ENCODE measurements around the gene KCTD1.
A peak's percentile ranks its signal among the peaks of the same experiment; 100 is the strongest.

The KCTD1 gene

DNA sequence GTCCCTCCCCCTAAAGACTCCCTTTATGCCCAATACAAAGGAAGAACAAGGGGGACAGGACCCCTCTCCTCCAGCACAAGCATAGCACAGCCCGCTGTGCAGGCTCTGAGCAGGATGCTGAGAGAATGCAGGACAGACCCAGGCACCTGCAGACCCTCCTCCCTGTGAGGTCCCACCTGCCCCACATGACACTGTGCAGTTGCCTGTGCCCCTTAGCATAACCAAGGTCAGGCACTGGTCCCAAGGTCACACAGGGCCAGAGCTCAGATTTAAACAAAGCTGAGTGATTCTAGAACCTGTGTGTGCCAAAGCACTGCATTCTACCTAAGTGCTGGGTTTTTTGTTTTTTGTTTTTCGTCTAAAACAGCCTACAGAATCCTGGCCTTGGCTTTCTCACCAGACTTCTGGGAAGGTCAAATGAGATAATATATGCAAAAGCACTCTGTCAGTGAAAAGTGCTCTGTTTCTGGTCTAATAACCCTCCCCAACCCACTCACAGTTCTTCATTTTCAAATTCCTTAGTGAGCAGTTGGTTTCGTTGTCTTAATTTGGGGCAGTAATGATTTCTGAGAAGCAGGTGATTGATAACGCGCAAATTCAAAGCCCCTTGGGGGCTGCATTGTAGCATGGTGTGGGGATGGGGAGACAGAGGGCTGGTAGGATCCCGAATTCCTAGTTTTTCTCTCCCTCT lies 125.7 kb downstream of the KCTD1 start:
- DNase-seq: no peak

DNA sequence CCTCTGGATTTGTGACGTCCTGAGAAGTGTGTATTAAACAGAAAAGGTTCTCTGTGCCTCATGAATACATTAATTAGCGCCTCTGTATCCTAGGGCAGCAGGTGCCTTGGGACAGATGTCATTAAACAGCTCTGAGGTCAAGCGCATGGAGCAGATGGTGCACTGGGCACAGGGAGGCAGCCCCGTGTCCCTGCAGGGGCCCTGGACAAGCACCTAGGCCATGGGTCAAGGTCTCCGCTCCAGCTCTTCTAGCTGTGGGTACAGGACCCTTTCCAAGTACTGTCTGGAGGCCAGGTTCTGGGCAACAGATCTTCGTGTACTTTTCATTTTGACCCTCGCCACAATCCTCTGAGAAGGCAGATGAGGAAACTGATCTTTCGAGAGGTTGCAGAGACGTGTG lies 126.4 kb downstream of the KCTD1 start:
- no peak for DNase-seq

DNA sequence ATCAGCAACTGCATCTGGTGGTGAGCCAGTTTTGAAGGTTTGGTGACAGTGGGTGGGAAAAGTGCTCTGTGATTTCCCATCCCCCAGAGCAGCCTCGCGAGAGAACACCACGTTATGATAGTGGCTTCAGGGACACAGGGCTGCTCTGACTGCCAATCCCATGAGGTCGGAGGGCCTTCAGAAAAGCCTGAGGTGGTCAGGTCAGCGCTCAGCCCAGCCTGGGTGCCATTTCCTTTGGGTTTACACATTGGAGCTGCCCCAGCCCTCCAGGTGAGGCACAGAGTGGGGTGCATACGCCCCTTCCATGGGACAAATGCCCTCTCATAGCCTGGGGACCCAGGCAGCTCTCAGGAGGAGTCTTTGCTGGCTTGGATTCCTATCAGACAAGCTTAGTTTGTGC lies 126.8 kb downstream of the KCTD1 start:
- no peak for DNase-seq

DNA sequence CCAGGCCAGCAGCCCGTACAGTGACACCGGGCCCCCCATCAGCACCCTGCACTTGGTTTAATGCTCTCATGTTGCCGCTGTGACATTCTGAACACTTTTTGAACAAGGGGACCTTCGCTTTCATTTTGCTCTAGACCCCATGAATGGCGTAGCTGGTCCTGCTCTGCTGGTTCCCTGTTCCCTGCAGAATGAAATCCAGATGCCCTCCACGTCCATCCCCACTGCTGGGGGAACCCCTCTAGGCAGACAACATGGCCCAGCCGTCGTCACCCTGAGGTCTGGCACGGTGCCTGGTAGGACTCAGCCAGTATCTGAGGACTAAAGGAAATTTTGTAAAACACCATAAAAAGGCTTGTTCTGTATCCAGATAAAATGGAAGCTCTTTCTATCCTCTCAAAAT lies 128.6 kb downstream of the KCTD1 start:
- peak; percentile 28 for DNase-seq

DNA sequence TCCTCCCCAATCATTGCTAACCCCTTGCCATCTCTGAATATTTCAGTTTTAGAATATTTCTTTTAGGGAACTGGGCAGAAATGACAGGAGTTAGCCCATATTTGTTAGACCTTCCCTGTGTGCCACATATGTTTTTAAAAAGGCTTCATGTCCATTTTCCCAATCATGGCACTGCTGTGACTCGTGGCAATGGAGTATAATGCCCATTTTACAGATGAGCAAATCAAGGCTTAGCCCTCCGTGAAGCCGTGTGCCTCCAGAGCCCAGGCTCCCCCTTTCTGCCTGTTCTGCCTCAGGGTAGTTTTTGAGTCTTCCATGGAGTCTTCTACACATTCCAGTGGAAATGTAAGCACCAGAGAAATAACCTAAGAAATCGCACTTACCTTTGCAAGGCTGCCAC lies 130.1 kb downstream of the KCTD1 start:
- DNase-seq: no peak

DNA sequence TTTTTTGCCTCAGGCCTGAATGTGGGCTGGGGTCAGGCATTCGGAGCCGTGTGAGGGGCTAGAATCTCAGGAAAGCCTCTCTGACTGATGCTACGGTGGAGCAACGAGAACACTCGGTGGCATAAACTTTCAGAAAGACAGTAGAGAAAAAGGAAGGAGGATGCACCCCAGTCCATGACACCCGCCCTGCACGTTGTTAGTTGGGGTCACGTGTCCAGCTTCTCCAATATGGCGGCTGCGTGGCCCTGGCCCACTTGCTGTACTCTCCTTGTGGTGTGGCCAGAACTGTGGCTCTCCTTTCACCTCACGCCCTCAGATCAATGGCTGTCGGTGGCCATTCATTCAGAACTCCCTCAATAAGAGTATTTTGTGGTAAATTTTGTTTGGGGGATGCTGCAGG lies 131.2 kb downstream of the KCTD1 start:
- DNase-seq: no peak

DNA sequence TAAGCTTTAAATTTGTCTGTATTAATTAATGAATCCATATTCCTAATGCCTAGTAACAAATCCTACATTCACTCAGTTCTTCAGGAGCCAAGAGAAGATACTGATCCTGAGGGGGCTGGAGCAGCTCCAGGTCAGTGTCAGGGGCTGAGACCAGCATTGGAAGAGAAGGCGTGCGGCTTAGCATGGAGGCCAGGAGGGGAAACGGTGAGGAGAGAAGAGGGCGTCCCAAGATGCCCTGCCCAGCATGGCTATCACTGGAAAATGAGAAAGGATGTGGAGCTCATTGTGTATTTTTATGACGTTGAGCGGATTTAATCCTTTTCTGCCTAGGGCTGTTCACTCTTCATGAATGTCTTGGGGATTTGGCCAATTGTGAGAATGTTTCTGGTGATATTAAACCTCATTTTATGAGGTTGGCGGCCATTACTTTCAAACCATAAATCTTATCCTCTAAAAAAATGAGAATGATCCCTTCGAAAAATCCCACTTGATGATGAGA lies 131.7 kb downstream of the KCTD1 start:
- DNase-seq: no peak

DNA sequence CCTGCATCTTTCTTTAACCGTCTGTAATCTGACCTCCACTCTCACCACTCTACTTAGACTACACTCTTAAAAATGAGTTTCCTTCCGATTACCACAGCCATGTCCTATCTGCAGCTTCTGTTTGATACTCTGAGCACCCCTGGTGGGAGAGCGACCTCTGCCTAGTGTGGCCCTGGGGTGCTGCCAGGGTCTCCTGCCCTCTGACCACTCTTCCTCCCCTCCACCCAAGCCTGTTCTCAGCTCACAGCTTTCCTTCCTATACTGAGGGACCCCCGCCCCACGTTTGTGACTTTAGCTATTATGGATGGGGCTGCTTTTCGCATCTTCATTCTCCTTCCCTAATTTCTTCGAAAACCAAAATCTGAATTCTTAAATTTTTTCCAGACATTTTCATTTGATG lies 132.7 kb downstream of the KCTD1 start:
- DNase-seq: no peak

DNA sequence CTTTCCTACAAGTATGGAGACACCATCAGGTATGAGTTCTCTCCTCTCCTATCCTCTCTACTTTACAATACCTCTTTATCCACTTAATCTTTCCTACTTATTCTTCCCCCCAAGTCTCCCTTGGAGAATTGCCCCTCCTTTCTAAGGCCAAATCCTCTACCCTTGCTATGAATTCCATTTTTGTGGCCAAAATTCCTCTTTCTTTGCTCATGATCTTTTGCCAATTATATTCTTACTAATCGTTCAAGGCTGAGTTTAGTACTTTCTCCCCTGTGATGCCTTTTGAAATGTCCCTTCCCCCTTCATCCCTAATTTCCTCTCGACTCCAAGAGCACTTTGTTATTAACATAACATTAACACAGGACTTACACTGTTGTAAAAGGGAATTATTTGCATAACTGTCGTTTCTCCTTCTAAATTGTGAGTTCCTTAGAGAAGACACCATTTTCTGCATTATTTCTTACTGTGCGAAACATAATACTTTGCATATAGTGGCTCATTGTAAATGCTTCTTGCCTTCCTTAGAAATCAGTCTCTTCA lies 133.4 kb downstream of the KCTD1 start:
- peak; percentile 74 for DNase-seq

DNA sequence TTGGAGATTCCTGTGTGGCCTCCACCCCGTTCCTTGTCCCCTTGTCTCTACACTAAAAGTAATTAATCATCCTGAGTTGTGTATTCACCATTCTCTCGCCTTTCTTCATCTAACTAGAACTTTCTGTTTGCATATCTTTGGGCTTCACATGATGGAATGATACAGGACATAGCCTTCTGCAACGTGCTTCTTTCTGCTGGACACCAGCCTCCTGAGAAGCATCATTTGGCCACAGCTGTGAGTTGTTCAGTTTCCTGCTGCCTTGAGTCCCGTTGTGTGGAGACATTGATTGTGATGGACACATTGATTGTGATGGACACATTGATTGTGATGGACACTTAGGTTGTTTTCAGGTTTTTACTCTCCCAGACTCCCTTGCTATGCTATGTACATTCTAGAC lies 139.3 kb downstream of the KCTD1 start:
- no peak for DNase-seq

DNA sequence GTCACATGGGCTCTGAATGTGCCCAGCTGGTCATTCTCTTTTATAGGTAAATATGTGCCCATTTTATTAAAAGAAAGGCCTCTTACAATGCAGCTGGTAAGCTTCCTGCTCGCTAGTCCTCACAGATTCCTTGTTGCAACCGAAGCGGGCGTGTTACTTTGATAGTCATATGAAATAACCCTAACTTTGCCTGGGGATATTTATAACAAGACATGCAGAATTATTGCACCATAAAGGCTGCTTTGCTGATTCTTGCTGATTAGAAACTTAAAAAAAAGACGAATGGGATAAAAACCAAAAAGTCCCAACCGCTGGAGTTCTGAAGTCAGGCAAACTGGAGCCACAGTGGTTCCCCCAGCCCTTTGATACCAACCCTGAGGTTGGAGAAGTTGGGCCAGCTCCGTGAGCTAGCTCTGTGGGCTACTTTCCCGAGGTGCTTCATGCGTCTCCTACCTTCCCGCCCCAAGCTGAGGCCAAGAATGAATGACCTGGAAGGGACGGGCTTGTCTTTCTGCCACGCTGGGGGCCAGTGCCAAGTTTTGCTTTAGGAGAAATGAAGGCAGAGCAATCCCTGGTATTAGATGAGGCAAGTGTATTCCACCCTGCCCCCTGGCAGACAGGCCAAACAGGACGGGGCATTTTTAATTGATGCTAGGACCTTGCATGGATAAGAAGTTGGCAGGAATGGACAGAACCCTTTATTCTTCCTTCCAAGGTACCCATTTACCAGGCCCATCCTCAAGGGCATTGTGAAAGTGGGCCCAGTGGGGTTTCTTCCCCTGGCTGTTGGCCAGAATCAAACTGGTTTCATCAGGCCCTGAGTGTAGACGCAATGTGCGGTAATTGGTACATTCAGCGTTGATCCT lies 140.4 kb downstream of the KCTD1 start:
- no peak for DNase-seq

DNA sequence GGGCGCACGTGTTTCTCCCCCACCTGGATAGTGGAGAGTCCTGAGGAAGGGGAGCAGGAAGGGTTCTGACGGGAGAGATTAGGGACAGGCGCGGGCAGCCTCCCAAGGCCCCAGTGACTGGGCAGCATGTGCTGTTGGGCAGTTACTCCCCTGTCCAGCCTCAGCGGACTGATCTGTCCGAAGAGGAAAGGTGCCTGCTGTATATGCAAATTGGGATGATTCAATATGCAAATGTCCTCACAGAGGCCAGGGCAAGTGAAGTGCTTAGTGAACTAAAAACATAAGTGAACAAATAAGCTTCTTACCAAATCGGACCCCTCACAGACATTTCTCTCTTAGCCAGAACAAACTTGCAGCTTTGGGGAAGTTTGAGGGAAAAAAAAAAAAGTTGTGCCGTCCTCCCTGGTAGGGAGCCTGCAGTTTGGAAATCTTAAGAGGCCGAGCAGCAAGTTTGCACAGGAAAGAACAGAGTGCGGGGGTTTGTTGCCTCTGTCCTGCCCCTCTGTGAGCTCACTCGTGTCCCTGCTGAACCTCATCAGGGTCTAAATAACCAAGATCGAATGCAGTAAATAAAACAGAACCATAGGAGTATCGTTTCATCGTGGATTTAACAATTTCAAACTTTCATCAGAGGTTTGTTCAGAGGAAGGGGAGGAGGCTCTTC lies 141.4 kb downstream of the KCTD1 start:
- DNase-seq: no peak

DNA sequence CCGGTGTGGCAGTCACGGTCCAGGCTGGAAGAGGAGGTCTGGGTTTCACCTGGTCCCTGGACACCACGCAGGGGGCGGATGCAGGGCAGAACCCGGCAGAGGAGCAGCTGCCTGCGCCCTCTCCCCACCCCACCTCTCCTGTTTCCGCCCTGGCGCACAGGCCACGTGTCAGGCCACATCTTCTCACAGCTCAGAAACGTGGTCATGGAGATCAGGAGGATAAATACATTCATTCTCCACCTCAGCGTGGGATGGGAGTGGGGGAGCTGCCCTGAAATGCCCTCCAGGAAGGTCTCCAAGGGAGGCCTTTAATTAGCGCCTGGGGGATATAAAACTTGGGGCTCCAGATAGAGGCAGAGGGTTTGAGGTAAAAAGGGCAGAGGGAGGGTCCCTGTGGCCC lies 142.0 kb downstream of the KCTD1 start:
- no peak for DNase-seq

DNA sequence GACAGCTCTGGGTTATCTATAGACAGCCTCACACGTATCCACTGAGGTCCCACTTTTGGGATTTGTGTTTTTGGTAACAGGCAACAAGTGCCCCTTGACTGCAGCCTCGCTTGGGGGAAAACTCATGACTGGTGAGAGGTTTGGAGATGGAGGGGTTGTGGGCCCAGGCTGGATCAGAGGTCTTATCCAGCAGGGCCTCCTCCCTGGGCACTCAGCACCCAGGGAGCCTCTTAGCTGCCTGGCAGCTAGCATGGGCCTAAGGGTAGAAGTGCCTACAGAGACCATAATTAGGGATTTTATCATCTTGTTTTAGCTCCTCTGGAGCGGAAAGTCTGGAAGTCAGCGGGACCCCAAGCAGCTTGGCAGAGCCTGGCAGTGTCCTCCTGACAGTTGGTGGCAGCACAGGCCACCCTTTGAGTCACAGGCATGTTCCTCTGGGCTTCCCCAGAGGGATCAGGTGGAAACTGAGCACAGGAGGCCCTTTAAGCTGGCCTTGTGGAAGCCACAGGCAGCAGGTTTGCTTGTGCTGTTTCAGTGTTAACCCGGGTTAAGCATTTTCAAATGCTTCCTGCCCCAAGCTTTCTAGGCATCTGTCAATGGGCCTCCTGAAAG lies 143.1 kb downstream of the KCTD1 start:
- DNase-seq: peak; percentile 53

Measured in fibroblast of skin of right quadriceps (primary cell).